Common myeloid progenitor, CD34-positive (primary cell): ENCODE measurements around the gene TREH.
A peak's percentile ranks its signal among the peaks of the same experiment; 100 is the strongest.

Experiments
- CTCF ChIA-PET: fragments of 350-600 bp; sonication (Branson Sonifier 250); formaldehyde crosslinking; loops from one replicate; lab custom pipeline; 2021; ENCODE audit warnings: antibody characterized with exemption; lab: Charles Lee
- POLR2A ChIA-PET: fragments of 350-600 bp; sonication (Branson Sonifier 250); formaldehyde crosslinking; loops from one replicate; lab custom pipeline; 2021; ENCODE audit warnings: antibody characterized with exemption; lab: Charles Lee
- DNase-seq, 3 donors: peaks; one replicate each; pipeline versions ENCODE4 v3.0.0 to v3.0.0-alpha.2; 2013
- H3K27ac ChIP-seq, 2 experiments: 1 replicate in 1 of 2; 2 replicates in 1 of 2; pipeline ENCODE4 v1.7.0; 2013; ENCODE audit warnings: inconsistent platforms in 2 of 2, low read length in 2 of 2, mild to moderate bottlenecking in 2 of 2, low read depth in 1 of 2, moderate library complexity in 1 of 2; ENCODE audit not compliant: severe bottlenecking in 2 of 2, insufficient read depth in 1 of 2, poor library complexity in 1 of 2
- H3K27me3 ChIP-seq, 5 experiments: replicated peaks in 2 of 5; 1 replicate in 3 of 5; 2 replicates in 2 of 5; pipeline versions ENCODE4 v1.6.1 to v1.7.0; 2013; ENCODE audit warnings: low read length in 4 of 5, mild to moderate bottlenecking in 2 of 5, moderate library complexity in 2 of 5, inconsistent platforms in 1 of 5; ENCODE audit not compliant: insufficient read depth in 5 of 5, control insufficient read depth in 4 of 5
- H3K36me3 ChIP-seq, 4 experiments: 1 replicate in 2 of 4; 2 replicates in 2 of 4; pipeline versions ENCODE4 v1.6.1 to v1.7.0; 2013; ENCODE audit warnings: low read length in 3 of 4, control low read depth in 1 of 4, mild to moderate bottlenecking in 1 of 4; ENCODE audit not compliant: control insufficient read depth in 4 of 4, insufficient read depth in 4 of 4
- H3K4me1 ChIP-seq, 4 experiments: 1 replicate in 3 of 4; 2 replicates in 1 of 4; pipeline versions ENCODE4 v1.6.1 to v1.7.1; 2013; ENCODE audit warnings: low read length in 3 of 4, mild to moderate bottlenecking in 3 of 4, control low read depth in 1 of 4, inconsistent platforms in 1 of 4, moderate library complexity in 1 of 4; ENCODE audit not compliant: control insufficient read depth in 4 of 4, insufficient read depth in 4 of 4; ENCODE audit errors: control extremely low read depth in 1 of 4
- H3K4me3 ChIP-seq, 7 experiments: 1 replicate in 4 of 7; 2 replicates in 3 of 7; pipeline versions ENCODE4 v1.5.1 to v1.7.0; 2013; ENCODE audit warnings: mild to moderate bottlenecking in 7 of 7, low read length in 6 of 7, moderate library complexity in 6 of 7, inconsistent platforms in 2 of 7, low read depth in 2 of 7, control low read depth in 1 of 7; ENCODE audit not compliant: insufficient read depth in 4 of 7, control insufficient read depth in 1 of 7; ENCODE audit errors: extremely low read depth in 1 of 7
- H3K9me3 ChIP-seq, 5 experiments: 1 replicate in 4 of 5; 2 replicates in 1 of 5; pipeline versions ENCODE4 v1.6.1 to v1.7.1; 2013; ENCODE audit warnings: low read length in 4 of 5, mild to moderate bottlenecking in 2 of 5, inconsistent platforms in 1 of 5, low read depth in 1 of 5, moderate library complexity in 1 of 5; ENCODE audit not compliant: control insufficient read depth in 4 of 5, insufficient read depth in 2 of 5; ENCODE audit errors: control extremely low read depth in 1 of 5
- WGBS: methylation state at CpG from one replicate; pipeline ENCODE4 v1.1.5; 2013; ENCODE audit not compliant: insufficient coverage; 5-methylcytosine and 5-hydroxymethylcytosine counted together

The TREH gene

GRCh38 chr11:118672846-118673245 lies 6.6 kb downstream of the TREH start:
- Histone ChIP-seq H3K27me3 (peaks cover 0 to 2% (median 0%) of the 10 kb centered on the region in 5 experiments), H3K4me3 (no peak overlapping the region), H3K36me3 (no peaks in the 10 kb centered on the region), H3K27ac (no peak overlapping the region), H3K4me1 (no peaks in the 10 kb centered on the region), H3K9me3 (peaks cover 0 to 9% (median 5%) of the 10 kb centered on the region in 5 experiments)
- WGBS = 86% methylated on average over 1 of the region's 1 CpG
- ChIA-PET CTCF (interaction anchor here (0.6 to 2.1 kb wide), 3 partner anchors 12 to 116 kb away, joined by 3 to 6 read pairs (median 3); no protein-coding TSS in a partner anchor), POLR2A (no interaction called here)
- DNase-seq = peak in 2 of 3 donors; percentile 13 to 19

- Histone ChIP-seq H3K9me3 (peaks cover 0 to 9% (median 5%) of the 10 kb centered on the region in 5 experiments), H3K36me3 (no peaks in the 10 kb centered on the region), H3K27ac (no peak overlapping the region), H3K27me3 (peaks cover 0 to 2% (median 0%) of the 10 kb centered on the region in 5 experiments), H3K4me3 (no peak overlapping the region), H3K4me1 (no peaks in the 10 kb centered on the region)
- CTCF ChIA-PET = interaction anchor here (1.6 to 2.1 kb wide), 3 partner anchors 10 to 18 kb away, joined by 5 to 6 read pairs (median 5); no protein-coding TSS in a partner anchor
- POLR2A ChIA-PET = no interaction called here
- WGBS = no CpG with 5 or more reads among the region's 2 CpGs
- no peak for DNase-seq
Observed at GRCh38 chr11:118671254-118671653, 8.2 kb downstream of the TREH start.

- DNase-seq = no peak
- H3K27ac ChIP-seq = no peak overlapping the region
- peaks cover 0 to 3% (median 0%) of the 10 kb centered on the region in 5 experiments for H3K9me3 ChIP-seq
- H3K4me1 ChIP-seq = no peaks in the 10 kb centered on the region
- H3K27me3 ChIP-seq = peaks cover 0 to 2% (median 0%) of the 10 kb centered on the region in 5 experiments
- POLR2A ChIA-PET = no interaction called here
- WGBS = 86% methylated on average over 1 of the region's 2 CpGs
- CTCF ChIA-PET = interaction anchor here (1.6 to 1.8 kb wide), 2 partner anchors 8 to 12 kb away, joined by 5 read pairs; no protein-coding TSS in a partner anchor
- no peak overlapping the region for H3K4me3 ChIP-seq
- H3K36me3 ChIP-seq = no peaks in the 10 kb centered on the region
Observed at GRCh38 chr11:118670063-118670462, 9.4 kb downstream of the TREH start.

- DNase-seq = no peak
- Histone ChIP-seq H3K4me1 (no peaks in the 10 kb centered on the region), H3K9me3 (peaks cover 0 to 3% (median 0%) of the 10 kb centered on the region in 5 experiments), H3K27ac (no peak overlapping the region), H3K27me3 (no peaks in the 10 kb centered on the region), H3K4me3 (no peak overlapping the region), H3K36me3 (no peaks in the 10 kb centered on the region)
- WGBS = 95% methylated on average over 5 of the region's 5 CpGs
- POLR2A ChIA-PET = no interaction called here
- CTCF ChIA-PET = interaction anchor here (0.8 to 1.5 kb wide), 4 partner anchors 11 to 71 kb away, joined by 3 to 4 read pairs (median 4); no protein-coding TSS in a partner anchor
Observed at GRCh38 chr11:118666371-118666770, 13.1 kb downstream of the TREH start.

GRCh38 chr11:118663902-118664301 lies 15.5 kb downstream of the TREH start:
- no peak overlapping the region for H3K27ac ChIP-seq
- H3K4me3 ChIP-seq = no peak overlapping the region
- WGBS = 96% methylated on average over 2 of the region's 3 CpGs
- DNase-seq = no peak
- CTCF ChIA-PET = interaction anchor here (1.4 to 1.5 kb wide), 2 partner anchors 59 to 293 kb away, joined by 4 to 5 read pairs; no protein-coding TSS in a partner anchor
- POLR2A ChIA-PET = no interaction called here
- peaks cover 0 to 8% (median 6%) of the 10 kb centered on the region in 4 experiments for H3K4me1 ChIP-seq
- H3K36me3 ChIP-seq = no peaks in the 10 kb centered on the region
- no peaks in the 10 kb centered on the region for H3K27me3 ChIP-seq
- H3K9me3 ChIP-seq = no peaks in the 10 kb centered on the region

- CTCF ChIA-PET = interaction anchor here (0.6 to 4.7 kb wide), 5 partner anchors 10 to 294 kb away, joined by 3 to 27 read pairs (median 5); no protein-coding TSS in a partner anchor
Observed at GRCh38 chr11:118663381-118663780, 16.1 kb downstream of the TREH start.

More at GRCh38 chr11:118663381-118663780, 16.1 kb downstream of the TREH start:
- WGBS = 100% methylated on average over 2 of the region's 4 CpGs
- Histone ChIP-seq H3K27ac (no peak overlapping the region), H3K4me1 (peaks cover 0 to 10% (median 6%) of the 10 kb centered on the region in 4 experiments), H3K4me3 (no peak overlapping the region), H3K27me3 (no peaks in the 10 kb centered on the region), H3K36me3 (no peaks in the 10 kb centered on the region), H3K9me3 (no peaks in the 10 kb centered on the region)
- DNase-seq = no peak
- POLR2A ChIA-PET = no interaction called here
